HG03460 (cell line): ENCODE results near the gene PRDM5.

Experiments used
- ATAC-seq: cut with Tn5 transposase; IDR thresholded peaks from one replicate; pipeline ENCODE4 v1.9.1; 2021; ENCODE audit not compliant: unreplicated experiment

PRDM5 gene

DNA sequence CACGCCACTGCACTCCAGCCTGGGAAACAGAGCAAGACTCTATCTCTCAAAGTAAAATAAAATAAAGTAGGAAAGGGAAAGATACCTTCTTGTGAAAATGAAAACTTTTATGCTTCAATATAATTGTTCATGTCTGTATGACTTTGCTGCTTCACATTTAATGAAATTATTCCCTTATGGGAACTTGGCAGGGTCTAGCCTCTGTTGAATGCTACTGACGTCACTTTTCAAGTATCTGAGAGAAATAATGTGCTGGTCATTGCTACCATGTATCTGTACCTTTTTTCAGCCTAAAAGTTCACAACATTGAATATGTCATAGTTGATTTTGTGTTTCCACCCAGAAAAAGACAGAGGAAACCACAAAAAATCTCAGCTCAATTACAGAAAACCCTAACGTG is 65.2 kb downstream of the PRDM5 start:
- no peak for ATAC-seq

DNA sequence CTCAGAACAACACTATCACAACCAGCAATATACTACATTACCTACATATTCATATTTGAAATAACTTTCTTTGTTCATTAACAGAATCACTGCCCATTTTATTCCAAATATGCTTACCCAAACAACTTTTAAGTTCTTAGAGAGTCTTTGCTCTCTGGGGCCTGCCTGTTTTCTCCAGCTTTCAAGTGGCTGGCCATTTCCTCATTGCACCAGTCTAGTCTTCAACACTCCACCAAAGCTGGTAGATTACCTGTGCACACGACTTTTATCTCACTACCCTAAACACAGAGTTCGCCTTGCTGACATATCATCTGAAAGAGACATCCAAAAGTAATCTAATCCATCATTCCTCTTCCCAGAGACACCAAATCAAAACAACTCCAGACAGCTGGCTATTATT is 66.2 kb downstream of the PRDM5 start:
- no peak for ATAC-seq

DNA sequence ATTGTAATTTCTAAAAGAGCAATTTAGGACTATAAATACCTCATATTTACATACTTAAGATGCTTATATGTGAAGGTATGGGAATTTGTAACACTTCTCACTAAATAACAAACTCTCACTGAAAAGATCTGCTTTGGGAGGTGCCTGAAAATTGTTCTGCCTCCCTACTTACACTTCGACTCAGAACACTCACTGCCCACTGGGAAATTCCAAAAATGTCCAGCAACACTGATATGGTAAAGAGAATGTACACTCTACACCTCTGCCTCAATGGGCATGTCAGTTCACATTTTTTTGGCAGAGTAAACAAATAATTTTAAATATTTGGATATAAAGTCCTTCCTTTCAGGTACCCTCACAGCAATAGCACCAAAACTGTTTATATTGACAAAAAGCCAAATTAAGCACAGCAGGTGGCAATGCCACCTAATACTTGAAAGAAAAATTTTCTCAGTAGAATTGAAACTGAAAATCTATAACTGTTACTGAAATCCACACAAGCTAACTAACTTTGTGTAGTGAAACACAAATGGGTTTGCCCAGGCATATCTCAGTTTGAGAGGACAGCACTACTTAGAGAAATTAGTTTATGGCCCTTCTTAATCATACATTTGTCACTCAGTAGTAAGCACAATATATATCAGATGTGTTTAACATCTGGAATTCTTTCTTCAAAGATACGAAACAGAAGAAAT is 67.1 kb downstream of the PRDM5 start:
- ATAC-seq = peak; percentile 98

DNA sequence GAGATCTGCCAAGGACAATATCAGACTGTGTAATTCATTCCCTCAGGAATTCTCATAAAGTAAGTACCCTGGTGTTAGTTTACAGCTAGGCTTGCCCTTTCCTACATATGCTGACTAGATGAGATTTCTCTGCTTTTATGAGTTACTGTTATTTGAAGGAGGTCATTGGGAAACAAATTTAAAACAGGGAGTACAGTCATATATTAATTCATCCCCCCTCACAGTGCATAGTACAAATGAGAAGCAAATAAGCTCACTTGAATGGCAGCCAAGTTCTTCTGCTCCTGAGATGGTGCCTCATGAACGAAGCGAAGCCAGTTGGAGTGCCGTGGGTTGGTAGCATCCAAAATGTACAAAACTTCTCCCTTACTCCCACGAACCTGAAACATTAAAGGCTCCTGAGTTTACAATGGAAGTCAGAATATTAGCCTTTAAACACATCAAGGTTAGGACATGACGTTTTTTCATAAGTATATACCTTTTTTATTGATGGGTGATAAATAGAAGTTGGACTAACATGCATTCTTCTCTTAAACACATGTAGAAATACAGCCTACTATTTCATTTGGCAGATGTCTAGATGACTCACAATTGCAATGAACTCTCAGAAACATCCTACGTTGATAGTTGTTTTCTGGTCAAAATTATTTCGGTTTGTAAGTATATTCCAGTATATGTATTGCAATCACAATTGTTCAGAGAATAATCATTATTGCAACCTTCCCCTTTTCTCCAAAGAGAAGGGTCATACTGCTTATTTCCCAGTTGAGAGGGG is 69.2 kb downstream of the PRDM5 start:
- ATAC-seq = no peak

DNA sequence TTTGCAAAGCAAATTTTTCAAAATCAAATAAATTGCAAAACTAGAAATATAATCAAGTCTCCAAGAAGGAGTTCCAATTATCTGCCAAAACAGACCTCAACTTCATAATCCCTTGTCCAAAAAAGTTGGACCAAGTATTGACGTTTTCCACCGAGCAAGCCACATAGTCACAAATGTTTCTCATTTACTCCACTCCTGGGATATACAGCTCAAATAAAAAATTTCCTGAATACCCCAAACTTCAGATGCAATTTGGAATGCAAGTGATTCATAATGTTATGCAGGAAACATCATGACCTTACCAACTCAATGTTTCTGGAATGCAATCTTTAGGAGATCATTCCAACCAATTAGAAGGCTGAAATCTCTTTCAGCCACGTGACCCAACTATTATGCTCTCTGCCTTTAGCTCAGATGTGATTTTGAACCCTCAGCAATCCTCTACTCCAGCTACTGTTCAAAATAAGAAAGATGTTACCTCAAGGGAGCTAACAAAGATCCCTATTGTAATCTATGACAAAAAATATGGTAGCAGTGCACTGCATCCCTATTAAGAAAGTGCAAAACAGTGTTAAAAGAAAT is 72.4 kb downstream of the PRDM5 start:
- no peak for ATAC-seq

DNA sequence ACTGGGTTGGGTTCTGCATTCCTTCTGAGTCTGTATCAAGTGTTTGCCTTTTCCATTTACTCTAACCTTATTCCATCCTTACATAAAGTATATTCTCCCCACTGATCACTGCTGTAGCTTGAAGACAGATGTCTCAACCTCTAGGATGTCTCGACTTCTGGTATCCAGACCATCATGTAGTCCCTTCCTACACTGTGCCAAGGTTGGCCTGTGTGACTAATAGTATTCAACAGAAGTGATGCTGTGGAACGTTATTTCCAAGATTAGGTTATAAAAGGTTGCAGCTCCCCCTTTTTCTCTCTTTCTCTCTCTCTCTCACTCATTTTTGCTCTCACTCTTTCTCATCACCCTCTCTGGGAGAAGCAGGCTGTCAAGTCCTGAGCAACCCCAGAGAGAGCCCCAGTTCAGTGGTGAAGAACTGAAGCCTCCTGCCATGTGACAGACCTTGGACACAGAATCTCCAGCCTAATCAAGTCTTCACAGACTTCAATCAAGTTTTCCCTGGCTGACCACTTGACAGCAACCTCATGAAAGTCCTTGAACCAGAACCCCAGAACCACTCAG is 75.4 kb downstream of the PRDM5 start:
- ATAC-seq = no peak

DNA sequence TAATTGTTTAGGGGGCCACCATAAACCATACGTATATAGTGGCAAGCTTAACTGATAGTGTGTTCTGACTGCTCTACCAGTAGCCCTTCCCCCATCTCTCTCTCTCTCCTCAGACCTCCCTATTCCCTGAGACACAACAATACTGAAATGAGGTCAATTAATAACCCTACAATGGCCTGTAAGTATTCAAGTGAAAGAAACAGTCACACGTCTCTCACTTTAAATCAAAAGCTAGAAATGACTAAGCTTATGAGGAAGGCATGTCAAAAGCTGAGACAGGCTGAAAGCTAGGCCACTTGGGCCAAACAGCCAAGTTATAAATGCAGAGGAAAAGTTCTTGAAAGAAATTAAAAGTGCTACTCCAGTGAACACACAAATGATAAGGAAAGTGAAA is 78.0 kb downstream of the PRDM5 start:
- ATAC-seq = peak; percentile 85

DNA sequence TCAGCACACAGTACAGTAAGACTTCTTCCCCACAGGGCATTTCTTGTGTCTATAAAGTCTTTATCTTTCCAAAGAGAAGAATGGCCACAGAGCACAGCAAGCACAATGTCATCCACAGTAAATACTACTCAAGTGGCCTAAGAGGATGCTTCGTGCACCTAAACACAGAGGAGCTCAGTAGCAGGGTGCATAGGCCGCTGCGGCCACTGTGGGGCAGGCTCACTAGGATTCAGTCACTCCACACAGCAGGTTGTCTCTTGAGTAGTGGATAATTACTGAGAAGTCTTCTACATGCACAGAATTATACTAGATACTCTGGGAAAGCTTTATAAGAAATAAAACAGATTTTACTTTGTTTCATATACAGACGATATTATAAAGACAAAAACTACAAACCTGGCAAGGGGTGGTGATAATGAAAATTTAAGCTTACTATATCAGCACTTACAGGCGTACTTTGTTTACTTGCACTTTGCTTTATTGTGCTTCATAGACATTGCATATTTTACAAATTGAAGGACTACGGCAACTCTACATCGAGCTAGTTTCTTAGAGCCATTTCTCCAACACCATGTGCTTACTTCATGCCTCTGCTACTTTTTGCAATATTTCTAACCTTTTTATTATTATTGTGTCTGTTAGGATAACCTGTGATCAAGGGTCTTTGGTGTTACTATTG is 78.5 kb downstream of the PRDM5 start:
- ATAC-seq = no peak

DNA sequence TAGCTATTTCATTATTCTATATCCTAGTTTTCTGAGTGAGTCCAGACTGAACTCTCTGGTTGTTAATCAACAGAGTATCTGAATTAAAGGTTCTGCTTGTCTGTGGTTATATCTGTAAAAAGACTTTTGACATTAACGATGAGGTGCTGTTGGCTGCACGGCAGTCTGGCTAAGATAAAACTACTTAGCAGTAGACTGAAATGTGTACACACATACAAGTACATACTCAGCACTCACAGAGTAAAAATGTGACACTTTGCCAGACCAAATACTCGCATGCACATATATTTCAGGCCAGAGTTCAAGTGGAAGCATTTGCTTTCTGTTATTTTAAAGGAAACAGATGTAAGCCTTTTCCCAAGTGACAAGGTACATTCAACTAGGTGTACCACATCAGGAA is 80.5 kb downstream of the PRDM5 start:
- ATAC-seq = no peak

DNA sequence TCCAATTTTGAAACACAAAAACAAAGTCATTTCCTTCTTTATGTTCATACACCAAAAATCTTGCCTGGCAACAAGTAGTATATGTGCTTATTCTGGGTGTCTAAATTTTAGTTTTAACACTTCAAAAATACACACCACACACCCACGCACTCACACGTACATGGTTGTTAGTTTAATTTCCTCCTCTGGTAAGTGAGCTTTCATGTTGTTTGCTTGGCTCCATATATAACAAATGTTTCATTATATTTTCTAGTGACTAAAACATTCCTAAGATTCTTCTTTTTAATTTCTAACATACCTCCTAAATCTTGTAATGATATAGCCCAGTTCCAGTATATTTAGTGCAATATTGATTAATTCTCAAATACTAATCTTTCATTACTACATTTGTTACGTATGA is 80.9 kb downstream of the PRDM5 start:
- ATAC-seq = no peak

DNA sequence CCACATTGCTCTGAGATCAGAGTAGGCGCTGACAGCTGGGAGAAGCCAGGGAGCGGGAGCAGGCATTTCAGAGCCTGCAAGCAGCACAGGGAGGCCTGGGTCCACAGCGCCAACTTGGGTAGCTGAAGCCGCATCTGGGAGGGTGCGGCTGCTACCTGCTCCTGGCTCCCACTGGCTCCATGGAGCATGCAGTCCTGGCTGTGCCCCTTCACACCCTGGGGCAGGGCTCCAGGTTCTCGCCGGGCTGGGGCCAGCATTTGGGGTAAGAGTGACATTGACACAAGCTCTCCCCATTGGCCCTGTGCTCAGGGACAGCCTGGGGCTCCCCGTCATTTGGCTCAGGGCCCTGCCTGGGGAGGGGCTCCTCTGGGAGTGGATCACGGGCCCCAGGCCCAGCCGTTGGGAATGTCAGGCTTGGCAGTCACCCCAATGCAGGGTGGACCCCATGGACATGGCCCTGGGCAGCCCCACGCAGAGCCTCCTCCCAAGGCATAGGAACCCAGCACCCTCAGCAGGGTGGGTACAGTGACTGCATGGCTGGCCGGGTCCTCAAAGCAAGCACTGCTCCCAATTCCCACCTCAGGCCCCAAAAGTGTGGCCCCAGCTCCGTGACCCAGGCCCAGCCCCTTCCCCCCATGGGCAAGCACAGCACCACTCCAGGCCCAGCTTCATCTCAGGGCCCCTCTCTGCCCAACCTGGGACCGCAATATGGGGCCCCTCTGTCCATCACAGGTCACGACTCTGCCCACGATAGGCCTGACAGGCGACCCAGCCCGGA is 82.4 kb downstream of the PRDM5 start:
- ATAC-seq = no peak

DNA sequence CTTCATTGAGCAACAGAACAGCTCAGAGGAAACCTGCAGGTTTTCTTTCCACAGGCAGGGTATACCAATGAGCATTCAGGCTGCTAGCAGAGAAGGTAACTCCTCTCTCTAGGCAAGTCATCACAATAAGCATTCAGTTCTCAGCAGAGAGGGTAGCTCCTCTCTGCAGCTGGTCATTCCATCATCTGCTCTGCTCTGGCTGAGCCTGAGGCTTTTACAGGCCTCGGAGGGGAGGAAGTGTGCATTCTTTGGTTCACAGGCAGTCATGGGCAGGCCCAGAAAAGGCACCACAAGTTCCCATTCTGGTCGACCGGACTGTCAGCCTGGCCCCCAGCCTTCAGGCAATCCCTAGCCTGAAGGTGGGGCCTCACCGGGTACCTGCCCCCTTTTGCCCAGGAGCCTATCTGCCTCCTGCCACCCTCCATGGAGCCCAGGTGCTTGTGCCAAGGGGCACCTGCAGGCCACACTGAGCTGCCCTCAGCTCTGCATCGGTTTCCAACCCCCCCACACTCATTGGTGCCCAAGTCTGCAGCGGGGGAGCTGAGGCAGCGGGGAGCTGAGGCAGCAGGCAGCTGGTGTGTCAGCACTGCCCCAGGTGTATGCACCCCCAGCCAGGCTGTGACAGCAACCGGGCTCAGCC is 83.1 kb downstream of the PRDM5 start:
- no peak for ATAC-seq

DNA sequence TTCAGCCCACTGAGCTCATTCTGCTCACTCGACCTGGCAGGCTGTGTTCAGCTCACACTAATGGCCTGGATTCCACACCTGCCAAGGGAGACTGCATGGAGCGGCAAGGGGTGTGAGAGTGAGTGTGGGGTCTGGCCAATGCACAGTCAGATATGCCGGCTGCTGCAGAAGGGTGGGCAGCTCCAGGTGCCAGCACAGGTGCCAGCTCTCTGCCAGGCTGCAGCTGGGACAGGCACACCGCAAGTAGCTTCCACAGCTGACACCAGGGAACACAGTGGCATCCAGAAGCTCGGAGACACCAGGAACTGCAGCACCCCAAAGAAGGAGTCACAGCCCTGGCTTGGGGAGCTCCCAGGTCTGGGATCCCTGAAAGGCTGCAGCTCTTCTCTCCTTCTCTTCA is 83.7 kb downstream of the PRDM5 start:
- ATAC-seq = no peak

DNA sequence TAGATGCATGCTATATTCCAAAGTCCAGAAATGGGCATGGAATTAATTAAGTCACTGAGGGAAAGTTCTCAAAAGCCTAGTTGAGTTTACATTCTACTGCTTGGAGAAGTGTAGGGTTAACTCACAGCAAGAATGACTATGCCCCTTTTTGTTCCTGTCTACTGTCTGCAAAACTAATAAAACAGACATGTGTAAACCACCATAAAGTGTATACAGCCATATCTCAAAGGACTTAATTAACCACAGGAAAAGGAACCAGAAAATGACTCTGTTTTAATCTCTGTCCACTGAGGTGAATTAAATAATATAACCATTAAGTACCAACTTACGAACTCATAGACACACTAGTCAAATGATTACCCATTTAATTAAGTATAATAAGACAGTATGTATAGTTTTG is 84.9 kb downstream of the PRDM5 start:
- ATAC-seq = no peak

DNA sequence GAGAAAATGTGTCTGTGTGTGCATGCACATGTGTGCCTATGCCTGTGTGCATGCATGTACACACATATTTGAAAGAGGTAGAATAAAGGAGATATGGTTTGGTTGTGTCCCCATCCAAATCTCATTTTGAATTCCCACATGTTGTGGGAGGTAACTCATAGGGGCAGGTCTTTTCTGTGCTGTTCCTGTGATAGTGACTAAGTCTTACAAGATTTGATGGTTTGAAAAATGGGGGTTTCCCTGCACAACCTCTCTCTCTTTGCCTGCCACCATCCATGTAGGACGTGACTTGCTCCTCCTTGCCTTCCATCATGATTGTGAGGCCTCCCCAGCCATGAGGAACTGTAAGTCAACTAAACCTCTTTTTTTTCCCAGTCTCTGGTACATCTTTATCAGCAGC is 87.2 kb downstream of the PRDM5 start:
- ATAC-seq = no peak

DNA sequence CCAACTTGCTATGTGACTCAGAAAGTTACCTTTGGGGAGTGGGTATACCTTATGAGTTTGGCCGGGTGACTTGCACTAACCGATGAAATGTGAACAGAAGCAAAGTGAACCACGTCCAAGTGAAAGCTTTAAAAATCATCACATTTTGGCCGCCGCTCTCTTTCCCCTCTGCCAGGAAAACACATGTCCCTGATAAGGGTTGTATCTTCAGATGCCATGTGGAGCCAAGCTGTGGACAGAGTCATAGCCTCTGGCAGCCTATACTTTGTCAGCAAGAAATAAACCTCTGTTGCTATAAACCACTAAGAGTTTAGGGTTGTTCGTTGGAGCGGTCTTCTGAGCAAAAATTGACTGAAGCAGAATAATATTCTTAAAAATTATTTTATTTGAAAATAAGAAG is 92.3 kb downstream of the PRDM5 start:
- ATAC-seq = no peak

DNA sequence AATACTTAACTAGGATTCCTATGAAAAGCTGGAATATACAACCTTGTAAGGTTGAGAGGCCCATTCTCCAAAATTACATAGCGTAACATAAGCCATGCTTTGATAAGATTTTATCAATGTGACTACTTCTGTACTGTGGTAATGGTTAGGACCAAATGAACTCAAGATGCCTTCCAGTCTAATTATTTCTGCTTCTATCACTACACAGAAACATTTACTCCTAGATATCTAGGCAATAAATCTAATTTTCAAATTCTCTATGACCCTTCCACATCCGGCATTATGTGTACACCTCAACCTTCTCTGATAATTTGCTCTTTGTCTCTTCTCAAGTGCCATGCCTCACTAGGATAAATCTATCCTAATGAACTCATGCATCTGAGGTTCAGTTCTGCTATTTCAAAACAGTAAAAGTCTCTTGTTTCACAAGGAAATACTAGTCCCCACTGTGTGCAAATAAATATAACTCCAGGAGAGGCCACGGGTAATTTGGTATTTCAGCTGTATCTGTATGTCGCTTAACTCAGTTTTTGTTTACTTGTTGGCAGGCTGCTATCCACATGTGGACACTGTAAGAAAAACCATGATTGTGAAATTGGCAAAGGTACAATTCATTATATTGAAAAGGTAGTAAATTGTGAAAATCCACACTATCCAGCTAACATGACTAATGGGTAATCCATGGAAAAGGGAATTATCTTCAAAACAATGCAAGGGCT is 93.3 kb downstream of the PRDM5 start:
- no peak for ATAC-seq

DNA sequence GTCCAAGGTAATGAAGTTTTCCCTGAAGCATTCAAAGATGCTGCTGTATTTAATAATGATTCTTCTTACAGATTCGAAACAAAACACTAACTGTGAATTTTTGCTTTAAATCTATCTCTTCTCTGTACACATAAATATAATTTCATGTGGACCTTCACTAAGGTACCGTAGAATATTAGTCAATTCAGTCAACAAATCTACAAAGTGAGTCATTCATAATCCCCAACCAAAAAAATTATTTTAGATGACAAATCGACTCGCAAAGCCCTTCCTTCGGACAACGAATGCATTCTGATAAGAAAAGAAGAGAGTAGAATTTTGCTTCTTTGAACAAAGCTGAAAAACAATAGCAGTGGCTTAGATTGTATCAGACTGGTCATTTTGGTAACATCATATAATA is 95.7 kb downstream of the PRDM5 start:
- ATAC-seq = no peak

DNA sequence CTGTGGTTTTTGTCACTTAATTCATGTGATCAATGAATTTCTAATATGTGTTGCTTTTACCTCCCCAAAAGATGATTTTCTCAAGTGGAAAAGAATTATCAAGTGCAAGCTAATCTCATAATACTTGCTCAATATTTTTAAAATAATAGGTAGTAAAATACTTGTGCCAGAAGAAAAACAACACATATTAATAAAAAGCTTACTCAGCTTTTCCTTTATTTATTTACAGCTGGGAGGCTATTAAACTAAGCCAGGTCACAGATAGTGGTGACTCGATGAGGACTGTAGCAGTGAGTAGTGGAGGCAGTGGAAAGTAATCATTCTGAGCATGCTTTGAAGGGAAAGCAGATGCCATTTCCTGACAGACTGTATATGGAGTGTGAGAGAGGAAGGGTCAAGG is 96.1 kb downstream of the PRDM5 start:
- no peak for ATAC-seq

DNA sequence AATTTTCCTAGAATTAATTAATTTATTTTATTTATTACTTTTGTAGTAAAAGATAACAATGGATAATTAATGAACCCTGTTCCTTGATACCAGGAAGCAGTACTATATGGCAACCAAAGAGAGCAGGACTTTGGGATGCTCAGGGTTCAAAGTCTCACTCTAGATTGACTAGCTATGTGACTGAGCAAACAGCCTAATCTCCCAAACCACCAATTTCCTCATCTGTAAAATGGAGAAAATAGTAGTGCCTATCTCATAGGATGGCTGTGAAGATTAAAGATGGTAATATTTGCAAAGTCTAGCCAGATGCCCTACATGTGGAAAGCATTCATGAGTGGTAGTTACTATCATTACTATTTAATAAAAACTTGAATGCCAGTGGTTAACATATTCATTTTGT is 97.6 kb downstream of the PRDM5 start:
- no peak for ATAC-seq
